Activated T-helper 2 cell treated with anti-CD3 and anti-CD28 coated beads, Interferon-gamma antibody, Interleukin-2, Interleukin-4, amounts not matched to agents 10 μg/mL and 5 μg/mL and 100 μg/mL, durations not matched to agents 14 hours and 24 hours and 36 hours (primary cell): ENCODE results near the gene SOD1. TPM values are rescaled to one million over a fixed set of nuclear protein-coding genes. Genes with fewer than 3 reads are reported as not detected.
"Not testable (repeated sequence)": the region's sequence is repeated elsewhere in the genome, so short reads cannot be mapped to it uniquely, and the experiment has no call there.

Source experiments
- DNase-seq: peaks from one replicate; pipeline ENCODE4 v3.0.0; 2021; ENCODE audit warnings: low spot score
- H3K27ac Mint-ChIP-seq: one replicate; pipeline ENCODE4 v1.8.0; 2021; ENCODE audit warnings: mixed read lengths
- H3K27me3 Mint-ChIP-seq: one replicate; pipeline ENCODE4 v1.8.0; 2021; ENCODE audit warnings: low read depth, mixed read lengths
- H3K36me3 Mint-ChIP-seq: one replicate; pipeline ENCODE4 v1.8.0; 2021; ENCODE audit warnings: low read depth, mixed read lengths
- H3K4me1 Mint-ChIP-seq: one replicate; pipeline ENCODE4 v1.8.0; 2021; ENCODE audit warnings: low read depth, mixed read lengths
- H3K4me3 Mint-ChIP-seq: one replicate; pipeline ENCODE4 v1.8.0; 2021; ENCODE audit warnings: low read depth, mild to moderate bottlenecking, moderate library complexity, mixed read lengths
- H3K9me3 Mint-ChIP-seq: one replicate; pipeline ENCODE4 v1.8.0; 2021; ENCODE audit warnings: mixed read lengths
- intact Hi-C: fragments of 100-400 bp; cut with micrococcal nuclease; formaldehyde crosslinking; loops from one replicate; pipeline ENCODE4 v1.15.1; 2023
- total RNA-seq: library from RNA; stranded (reverse); gene quantifications from 2 replicates; pipeline ENCODE4 v1.2.3, GENCODE V29; 2022

Gene SOD1
- total RNA-seq: 284 and 286 TPM in 2 replicates

- peak; percentile 96 for DNase-seq
- H3K27ac Mint-ChIP-seq: peak within 1 kb of the TSS; percentile 98
- H3K4me3 Mint-ChIP-seq: peak within 1 kb of the TSS; percentile 99
- no peaks in the 10 kb centered on the region for H3K27me3 Mint-ChIP-seq
- H3K4me1 Mint-ChIP-seq: peaks cover 47% of the 10 kb centered on the region
- intact Hi-C loops: loop anchor here (1.0 to 10.0 kb wide), 6 partner anchors 73 to 615 kb away; partner anchors contain the start of genes MIS18A and SCAF4
- H3K36me3 Mint-ChIP-seq: peaks cover 48% of the 10 kb centered on the region
- H3K9me3 Mint-ChIP-seq: no peaks in the 10 kb centered on the region
These were observed at the start of gene SOD1 for GRCh38 chr21:31659536-31660258. TSS of gene SOD1 (plus strand) at chr21:31659693. CDS start at chr21:31659770, 77 bp downstream.

- no peaks in the 10 kb centered on the region for H3K36me3 Mint-ChIP-seq
- peaks cover 13% of the 10 kb centered on the region for H3K9me3 Mint-ChIP-seq
- peaks cover 10% of the 10 kb centered on the region for H3K27me3 Mint-ChIP-seq
- DNase-seq: no peak
- no peak overlapping the region for H3K4me3 Mint-ChIP-seq
- no peaks in the 10 kb centered on the region for H3K4me1 Mint-ChIP-seq
- intact Hi-C loops: no loop called here
- H3K27ac Mint-ChIP-seq: no peak overlapping the region
These were observed 48.0 kb upstream of the SOD1 start for GRCh38 chr21:31611445-31611844.

DNA sequence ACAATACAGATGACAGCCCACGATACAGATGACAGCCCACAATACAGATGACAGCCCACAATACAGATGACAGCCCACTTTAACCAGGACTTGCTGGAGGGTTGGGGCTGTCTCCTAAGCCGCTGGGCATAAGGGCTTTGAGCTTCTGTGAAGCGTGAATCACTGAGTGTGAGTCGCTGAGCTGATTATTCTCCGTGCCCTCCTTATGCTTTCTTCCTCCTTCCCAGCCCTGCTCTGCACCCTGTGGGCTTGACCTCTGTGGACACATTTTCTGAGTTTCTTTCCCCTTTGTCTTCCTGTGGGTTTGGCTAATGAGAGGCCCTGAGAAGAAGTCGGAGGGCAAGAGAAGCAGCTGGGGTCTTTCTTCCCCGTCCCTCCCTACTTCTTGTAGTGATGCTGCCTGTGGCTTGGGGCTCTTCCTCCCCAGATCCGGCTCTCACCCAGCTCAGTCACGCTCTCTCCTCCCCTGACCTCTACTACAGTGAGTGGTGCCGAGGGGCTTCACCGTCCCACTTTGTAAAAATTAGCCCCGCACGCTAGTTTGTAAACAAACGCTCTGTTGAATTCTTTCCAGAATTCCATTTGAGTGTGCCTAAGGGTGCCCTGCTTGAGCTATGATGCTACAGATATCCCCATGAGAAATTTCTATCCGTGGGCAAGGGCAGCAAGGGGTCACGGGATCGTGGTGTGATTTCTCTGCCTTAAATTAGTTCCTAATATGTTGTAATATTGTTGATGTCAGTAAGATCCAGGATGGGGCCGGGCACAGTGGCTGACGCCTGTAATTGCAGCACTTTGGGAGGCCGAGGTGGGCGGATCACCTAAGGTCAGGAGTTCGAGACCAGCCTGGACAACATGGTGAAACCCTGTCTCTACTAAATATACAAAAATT, 46.4 kb upstream of the SOD1 start:
- no peak for DNase-seq
- Mint-ChIP-seq H3K27me3 (peaks cover 10% of the 10 kb centered on the region), H3K9me3 (peaks cover 13% of the 10 kb centered on the region), H3K4me3 (no peak overlapping the region), H3K36me3 (no peaks in the 10 kb centered on the region), H3K4me1 (no peaks in the 10 kb centered on the region), H3K27ac (no peak overlapping the region)
- intact Hi-C loops: no loop called here

GRCh38 chr21:31614705-31615104, 44.8 kb upstream of the SOD1 start:
- H3K27ac Mint-ChIP-seq: no peak overlapping the region
- no peak for DNase-seq
- no peaks in the 10 kb centered on the region for H3K36me3 Mint-ChIP-seq
- no peak overlapping the region for H3K4me3 Mint-ChIP-seq
- intact Hi-C loops: no loop called here
- H3K9me3 Mint-ChIP-seq: peaks cover 16% of the 10 kb centered on the region
- peaks cover 10% of the 10 kb centered on the region for H3K27me3 Mint-ChIP-seq
- peaks cover 5% of the 10 kb centered on the region for H3K4me1 Mint-ChIP-seq

GRCh38 chr21:31616216-31616615, 43.3 kb upstream of the SOD1 start:
- peaks cover 8% of the 10 kb centered on the region for H3K27me3 Mint-ChIP-seq
- intact Hi-C loops: no loop called here
- peaks cover 11% of the 10 kb centered on the region for H3K9me3 Mint-ChIP-seq
- H3K36me3 Mint-ChIP-seq: no peaks in the 10 kb centered on the region
- peaks cover 5% of the 10 kb centered on the region for H3K4me1 Mint-ChIP-seq
- H3K4me3 Mint-ChIP-seq: no peak overlapping the region
- no peak overlapping the region for H3K27ac Mint-ChIP-seq
- no peak for DNase-seq

GRCh38 chr21:31618696-31619430, 40.6 kb upstream of the SOD1 start:
- intact Hi-C loops: no loop called here
- Mint-ChIP-seq H3K36me3 (no peaks in the 10 kb centered on the region), H3K27me3 (peaks cover 4% of the 10 kb centered on the region), H3K4me1 (peaks cover 11% of the 10 kb centered on the region), H3K9me3 (peaks cover 3% of the 10 kb centered on the region), H3K27ac (no peak overlapping the region), H3K4me3 (no peak overlapping the region)
- DNase-seq: no peak

GRCh38 chr21:31622397-31622796, 37.1 kb upstream of the SOD1 start:
- peaks cover 4% of the 10 kb centered on the region for H3K27me3 Mint-ChIP-seq
- H3K36me3 Mint-ChIP-seq: no peaks in the 10 kb centered on the region
- intact Hi-C loops: no loop called here
- H3K4me3 Mint-ChIP-seq: no peak overlapping the region
- no peak for DNase-seq
- peaks cover 11% of the 10 kb centered on the region for H3K4me1 Mint-ChIP-seq
- H3K27ac Mint-ChIP-seq: no peak overlapping the region
- H3K9me3 Mint-ChIP-seq: peaks cover 3% of the 10 kb centered on the region

GRCh38 chr21:31623664-31624063, 35.8 kb upstream of the SOD1 start:
- no peak for DNase-seq
- no peak overlapping the region for H3K4me3 Mint-ChIP-seq
- no peaks in the 10 kb centered on the region for H3K36me3 Mint-ChIP-seq
- peaks cover 3% of the 10 kb centered on the region for H3K9me3 Mint-ChIP-seq
- H3K27ac Mint-ChIP-seq: no peak overlapping the region
- peaks cover 4% of the 10 kb centered on the region for H3K27me3 Mint-ChIP-seq
- intact Hi-C loops: no loop called here
- H3K4me1 Mint-ChIP-seq: peaks cover 11% of the 10 kb centered on the region

GRCh38 chr21:31624181-31624580, 35.3 kb upstream of the SOD1 start:
- H3K36me3 Mint-ChIP-seq: no peaks in the 10 kb centered on the region
- peaks cover 8% of the 10 kb centered on the region for H3K4me1 Mint-ChIP-seq
- H3K9me3 Mint-ChIP-seq: peaks cover under 1% of the 10 kb centered on the region
- peaks cover 4% of the 10 kb centered on the region for H3K27me3 Mint-ChIP-seq
- H3K27ac Mint-ChIP-seq: no peak overlapping the region
- no peak overlapping the region for H3K4me3 Mint-ChIP-seq
- intact Hi-C loops: no loop called here
- no peak for DNase-seq

GRCh38 chr21:31624961-31625491, 34.5 kb upstream of the SOD1 start:
- Mint-ChIP-seq H3K9me3 (no peaks in the 10 kb centered on the region), H3K4me3 (no peak overlapping the region)
- intact Hi-C loops: no loop called here

GRCh38 chr21:31629972-31630711, 29.4 kb upstream of the SOD1 start:
- Mint-ChIP-seq H3K36me3 (no peaks in the 10 kb centered on the region), H3K27ac (no peak overlapping the region), H3K4me3 (no peak overlapping the region), H3K9me3 (no peaks in the 10 kb centered on the region), H3K4me1 (no peaks in the 10 kb centered on the region), H3K27me3 (peaks cover 7% of the 10 kb centered on the region)
- intact Hi-C loops: no loop called here
- DNase-seq: no peak

More at GRCh38 chr21:31624961-31625491, 34.5 kb upstream of the SOD1 start:
- Mint-ChIP-seq H3K27ac (no peak overlapping the region), H3K4me1 (peaks cover 7% of the 10 kb centered on the region), H3K27me3 (peaks cover 5% of the 10 kb centered on the region), H3K36me3 (no peaks in the 10 kb centered on the region)
- DNase-seq: no peak

DNA sequence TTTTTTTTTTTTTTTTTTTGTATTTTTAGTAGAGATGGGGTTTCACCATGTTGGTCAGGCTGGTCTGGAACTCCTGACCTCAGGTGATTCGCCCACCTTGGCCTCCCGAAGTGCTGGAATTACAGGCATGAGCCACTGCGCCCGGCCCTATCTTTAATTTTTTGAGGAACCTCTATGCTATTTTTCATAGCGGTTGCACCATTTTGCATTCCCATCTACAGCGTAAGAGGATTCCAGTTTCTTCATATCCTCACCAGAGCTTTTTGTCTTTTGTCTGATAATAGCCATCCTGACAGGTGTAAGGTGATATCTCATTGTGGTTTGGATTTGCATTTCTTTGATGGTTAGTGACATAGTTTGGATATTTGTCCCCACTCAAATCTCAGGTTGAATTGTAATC, 27.6 kb upstream of the SOD1 start:
- H3K36me3 Mint-ChIP-seq, H3K9me3 Mint-ChIP-seq, H3K4me1 Mint-ChIP-seq, intact Hi-C loops, H3K27ac Mint-ChIP-seq, H3K27me3 Mint-ChIP-seq, DNase-seq, H3K4me3 Mint-ChIP-seq: not testable (repeated sequence)
